GM21367 (cell line): ENCODE results near the gene CRYAA.
"Not testable (repeated sequence)": the region's sequence is repeated elsewhere in the genome, so short reads cannot be mapped to it uniquely, and the experiment has no call there.

Experiments
- ATAC-seq: cut with Tn5 transposase; IDR thresholded peaks from one replicate; pipeline ENCODE4 v1.9.1; 2021; ENCODE audit not compliant: unreplicated experiment

The CRYAA gene

GRCh38 chr21:43168708-43169107, at the start of gene CRYAA:
TSS of gene CRYAA (plus strand) at chr21:43169008. CDS start at chr21:43169100, 92 bp downstream.
- ATAC-seq = not testable (repeated sequence)

- ATAC-seq = not testable (repeated sequence)
Observed at GRCh38 chr21:43130094-43130493, 38.7 kb upstream of the CRYAA start.

- not testable (repeated sequence) for ATAC-seq
Observed at GRCh38 chr21:43134520-43134919, 34.3 kb upstream of the CRYAA start.

GRCh38 chr21:43138944-43139343, 29.9 kb upstream of the CRYAA start:
- not testable (repeated sequence) for ATAC-seq

- ATAC-seq = not testable (repeated sequence)
Observed at GRCh38 chr21:43141407-43141806, 27.4 kb upstream of the CRYAA start.

- ATAC-seq = not testable (repeated sequence)
Observed at GRCh38 chr21:43146637-43147036, 22.2 kb upstream of the CRYAA start.

- ATAC-seq = not testable (repeated sequence)
Observed at GRCh38 chr21:43147999-43148398, 20.8 kb upstream of the CRYAA start.

GRCh38 chr21:43149344-43149743, 19.5 kb upstream of the CRYAA start:
- not testable (repeated sequence) for ATAC-seq

- ATAC-seq = not testable (repeated sequence)
Observed at GRCh38 chr21:43153601-43154000, 15.2 kb upstream of the CRYAA start.

- ATAC-seq = not testable (repeated sequence)
Observed at GRCh38 chr21:43159279-43160175, 9.3 kb upstream of the CRYAA start.

- ATAC-seq = not testable (repeated sequence)
Observed at GRCh38 chr21:43161826-43162707, 6.7 kb upstream of the CRYAA start.

GRCh38 chr21:43162708-43163205, 6.1 kb upstream of the CRYAA start:
- not testable (repeated sequence) for ATAC-seq

- peak; percentile 47 for ATAC-seq
Observed at GRCh38 chr21:43164823-43165222, 4.0 kb upstream of the CRYAA start.

- not testable (repeated sequence) for ATAC-seq
Observed at GRCh38 chr21:43165734-43166133, 3.1 kb upstream of the CRYAA start.

- ATAC-seq = not testable (repeated sequence)
Observed at GRCh38 chr21:43169230-43169886, 550 bp downstream of the CRYAA start.

GRCh38 chr21:43169891-43170290, 1.1 kb downstream of the CRYAA start:
- ATAC-seq = not testable (repeated sequence)

GRCh38 chr21:43172812-43173211, 4.0 kb downstream of the CRYAA start:
- not testable (repeated sequence) for ATAC-seq

- not testable (repeated sequence) for ATAC-seq
Observed at GRCh38 chr21:43173438-43173837, 4.6 kb downstream of the CRYAA start.

GRCh38 chr21:43173930-43174329, 5.1 kb downstream of the CRYAA start:
- not testable (repeated sequence) for ATAC-seq

GRCh38 chr21:43174998-43175397, 6.2 kb downstream of the CRYAA start:
- ATAC-seq = not testable (repeated sequence)

- ATAC-seq = not testable (repeated sequence)
Observed at GRCh38 chr21:43176621-43177020, 7.8 kb downstream of the CRYAA start.
